Vagina (tissue), 2 donors: ENCODE data around the gene SZT2. TPM values are rescaled to one million over a fixed set of nuclear protein-coding genes. Genes with fewer than 3 reads are reported as not detected.

ENCODE experiments used
- DNase-seq, 2 donors: peaks; one replicate each; pipeline ENCODE4 v3.0.0-alpha.2; 2017; ENCODE audit errors: extremely low spot score in 2 of 2
- H3K27ac ChIP-seq: fragments of 200-600 bp; sonication (generic); one replicate; pipeline ENCODE4 v1.5.1; 2019
- H3K27me3 ChIP-seq: fragments of 200-600 bp; sonication (generic); one replicate; pipeline ENCODE4 v1.5.1; 2019
- H3K36me3 ChIP-seq, 2 donors: fragments of 200-600 bp; sonication (generic); one replicate each; pipeline ENCODE4 v1.5.1; 2017 to 2019
- H3K4me1 ChIP-seq: fragments of 200-600 bp; sonication (generic); one replicate; pipeline ENCODE4 v1.5.1; 2019
- H3K4me3 ChIP-seq, 2 donors: fragments of 200-600 bp; sonication (generic); 1 replicate in 1 of 2; 2 replicates in 1 of 2; pipeline ENCODE4 v1.5.1; 2016 to 2019
- H3K9me3 ChIP-seq: fragments of 200-600 bp; sonication (generic); one replicate; pipeline ENCODE4 v1.5.1; 2019
- POLR2A ChIP-seq, 2 donors: fragments of 450-650 bp; IDR thresholded peaks; one replicate each; pipeline ENCODE4 v1.6.1; 2017; ENCODE audit warnings: antibody characterized with exemption in 2 of 2, mild to moderate bottlenecking in 2 of 2, moderate library complexity in 2 of 2
- POLR2AphosphoS5 ChIP-seq, 2 donors: sonication (generic); formaldehyde crosslinking; IDR thresholded peaks; one replicate each; pipeline ENCODE4 v1.9.0; 2017; ENCODE audit warnings: antibody characterized with exemption in 2 of 2, mild to moderate bottlenecking in 2 of 2, low read depth in 1 of 2; ENCODE audit not compliant: insufficient read depth in 1 of 2
- intact Hi-C: fragments of 100-400 bp; cut with DNase I; formaldehyde crosslinking; loops from one replicate; pipeline ENCODE4 v1.15.1; 2023
- total RNA-seq: library from RNA; depleted of rRNA; stranded (reverse); fragments of >200 nt; gene quantifications from one replicate; pipeline ENCODE4 v1.2.3, GENCODE V29; 2016
- TF ChIP-seq, protein P1 (sequence below), 3 experiments: fragments of 450-650 bp in 2 of 3; fragments of 200-600 bp in 1 of 3; sonication (generic) in 1 of 3; IDR thresholded peaks; one replicate each; pipeline ENCODE4 v1.5.1; 2017 to 2019; ENCODE audit warnings: antibody characterized with exemption in 3 of 3, mild to moderate bottlenecking in 2 of 3, moderate library complexity in 2 of 3

Gene SZT2
- total RNA-seq, 1 donor from 2014 or later: 42.5 TPM

DNA sequence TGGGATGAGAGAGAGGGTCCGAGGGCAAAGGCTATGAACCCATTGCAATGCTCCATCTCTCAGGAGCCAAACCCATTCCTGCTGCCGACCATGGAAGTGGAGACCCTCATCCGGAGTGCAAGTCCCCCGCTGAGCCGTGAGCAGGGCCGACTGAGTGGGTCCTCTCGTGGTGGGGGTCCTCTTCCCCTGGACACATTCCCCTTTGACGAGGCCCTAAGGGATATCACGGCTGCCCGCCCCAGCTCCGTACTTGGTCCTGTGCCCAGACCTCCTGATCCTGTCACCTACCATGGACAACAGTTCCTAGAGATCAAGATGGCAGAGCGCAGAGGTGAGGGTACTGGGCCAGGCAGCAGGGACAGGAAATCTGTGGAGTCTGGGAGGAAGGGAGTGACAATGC is 53.1 kb downstream of the SZT2 start:
- Histone ChIP-seq H3K36me3 (peaks cover 4 to 73% of the 10 kb centered on the region in 2 donors), H3K4me3 (no peak overlapping the region), H3K27me3 (no peaks in the 10 kb centered on the region), H3K9me3 (no peaks in the 10 kb centered on the region), H3K4me1 (no peaks in the 10 kb centered on the region), H3K27ac (no peak overlapping the region)
- intact Hi-C loops: no loop called here
- DNase-seq: peak in 1 of 2 donors; percentile 77
- TF ChIP-seq POLR2A (IDR thresholded peaks at IDR 0.05) (no peak), POLR2AphosphoS5 (IDR thresholded peaks at IDR 0.05; ENCODE audit: insufficient read depth in 1 of 2, low read depth in 1 of 2) (no peak)
- TF ChIP-seq, protein P1, sequence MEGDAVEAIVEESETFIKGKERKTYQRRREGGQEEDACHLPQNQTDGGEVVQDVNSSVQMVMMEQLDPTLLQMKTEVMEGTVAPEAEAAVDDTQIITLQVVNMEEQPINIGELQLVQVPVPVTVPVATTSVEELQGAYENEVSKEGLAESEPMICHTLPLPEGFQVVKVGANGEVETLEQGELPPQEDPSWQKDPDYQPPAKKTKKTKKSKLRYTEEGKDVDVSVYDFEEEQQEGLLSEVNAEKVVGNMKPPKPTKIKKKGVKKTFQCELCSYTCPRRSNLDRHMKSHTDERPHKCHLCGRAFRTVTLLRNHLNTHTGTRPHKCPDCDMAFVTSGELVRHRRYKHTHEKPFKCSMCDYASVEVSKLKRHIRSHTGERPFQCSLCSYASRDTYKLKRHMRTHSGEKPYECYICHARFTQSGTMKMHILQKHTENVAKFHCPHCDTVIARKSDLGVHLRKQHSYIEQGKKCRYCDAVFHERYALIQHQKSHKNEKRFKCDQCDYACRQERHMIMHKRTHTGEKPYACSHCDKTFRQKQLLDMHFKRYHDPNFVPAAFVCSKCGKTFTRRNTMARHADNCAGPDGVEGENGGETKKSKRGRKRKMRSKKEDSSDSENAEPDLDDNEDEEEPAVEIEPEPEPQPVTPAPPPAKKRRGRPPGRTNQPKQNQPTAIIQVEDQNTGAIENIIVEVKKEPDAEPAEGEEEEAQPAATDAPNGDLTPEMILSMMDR (IDR thresholded peaks at IDR 0.05): no peak

DNA sequence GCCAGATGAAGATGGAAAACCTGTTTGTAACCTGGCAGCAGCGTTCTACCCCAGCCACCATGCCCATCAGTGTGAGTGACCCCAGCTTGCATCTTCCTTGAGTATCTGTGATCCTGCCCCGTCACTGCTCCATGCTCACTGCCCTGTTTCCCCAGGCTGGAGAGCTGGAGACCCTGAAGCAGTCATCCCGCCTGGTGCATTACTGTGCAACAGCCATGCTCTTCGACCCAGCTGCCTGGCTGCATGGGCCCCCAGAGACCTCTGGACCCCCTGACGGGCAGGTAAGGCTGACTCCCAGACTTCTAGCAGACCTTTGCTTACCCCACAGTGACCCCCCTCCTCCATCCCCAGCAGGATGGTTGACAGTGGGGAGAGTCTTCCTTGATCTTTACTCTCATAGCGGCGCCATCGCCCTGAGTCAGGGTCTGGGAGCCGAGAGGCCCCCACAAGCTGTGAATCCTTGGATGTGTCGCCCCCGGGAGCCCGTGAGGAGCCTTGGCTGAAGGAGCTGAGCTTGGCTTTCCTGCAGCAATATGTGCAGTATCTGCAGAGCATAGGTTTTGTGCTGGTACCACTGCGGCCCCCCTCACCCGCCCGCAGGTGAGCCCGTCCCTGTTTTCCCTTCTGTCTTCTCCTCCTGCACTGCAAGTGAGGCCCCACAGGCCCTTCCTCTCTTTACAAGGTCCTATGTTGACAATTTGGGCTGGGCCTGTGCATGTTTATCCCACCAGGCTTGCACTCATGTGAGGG is 53.7 kb downstream of the SZT2 start:
- DNase-seq: no peak
- intact Hi-C loops: no loop called here
- H3K36me3 ChIP-seq: peaks cover 4 to 79% of the 10 kb centered on the region in 2 donors
- no peaks in the 10 kb centered on the region for H3K4me1 ChIP-seq
- no peaks in the 10 kb centered on the region for H3K9me3 ChIP-seq
- H3K27ac ChIP-seq: no peak overlapping the region
- no peaks in the 10 kb centered on the region for H3K27me3 ChIP-seq
- TF ChIP-seq POLR2A (IDR thresholded peaks at IDR 0.05): no peak
- no peak for TF ChIP-seq POLR2AphosphoS5 (IDR thresholded peaks at IDR 0.05; ENCODE audit: insufficient read depth in 1 of 2, low read depth in 1 of 2)
- TF ChIP-seq, protein P1 (IDR thresholded peaks at IDR 0.05): no peak
- no peak overlapping the region for H3K4me3 ChIP-seq

DNA sequence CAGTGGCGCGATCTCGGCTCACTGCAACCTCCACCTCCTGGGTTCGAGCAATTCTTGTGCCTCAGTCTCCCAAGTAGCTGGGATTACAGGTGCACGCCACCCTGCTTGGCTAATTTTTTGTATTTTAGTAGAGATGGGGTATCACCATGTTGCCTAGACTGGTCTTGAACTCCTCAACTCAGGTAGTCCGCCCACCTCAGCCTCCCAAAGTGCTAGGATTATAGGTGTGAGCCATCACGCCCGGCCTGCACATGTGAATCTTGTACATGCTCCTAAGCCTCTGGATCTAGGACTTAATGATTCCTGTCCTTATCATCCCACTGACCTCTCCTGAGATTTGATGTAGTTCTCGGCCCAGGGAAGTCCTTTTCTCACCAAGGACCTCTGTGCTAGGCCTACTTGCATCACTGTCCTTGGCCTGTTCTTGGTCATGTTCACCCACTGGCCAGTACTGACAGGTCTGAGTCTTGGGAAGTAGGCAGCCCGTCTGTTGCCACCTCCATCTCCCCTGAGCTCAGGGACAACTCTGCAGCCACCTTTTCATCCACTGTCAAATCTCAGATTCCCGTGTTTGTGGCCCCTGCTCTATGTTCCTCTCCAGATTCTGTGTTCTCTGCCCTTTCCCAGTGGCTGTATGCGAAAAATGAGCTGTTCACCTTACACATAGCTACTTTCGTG is 54.6 kb downstream of the SZT2 start:
- intact Hi-C loops: no loop called here
- H3K36me3 ChIP-seq: peaks cover 4 to 79% of the 10 kb centered on the region in 2 donors
- DNase-seq: no peak
- no peak for TF ChIP-seq POLR2AphosphoS5 (IDR thresholded peaks at IDR 0.05; ENCODE audit: insufficient read depth in 1 of 2, low read depth in 1 of 2)
- TF ChIP-seq, protein P1 (IDR thresholded peaks at IDR 0.05): no peak
- TF ChIP-seq POLR2A (IDR thresholded peaks at IDR 0.05): no peak
- H3K9me3 ChIP-seq: no peaks in the 10 kb centered on the region
- H3K4me1 ChIP-seq: no peaks in the 10 kb centered on the region
- H3K4me3 ChIP-seq: no peak overlapping the region
- no peak overlapping the region for H3K27ac ChIP-seq
- no peaks in the 10 kb centered on the region for H3K27me3 ChIP-seq

DNA sequence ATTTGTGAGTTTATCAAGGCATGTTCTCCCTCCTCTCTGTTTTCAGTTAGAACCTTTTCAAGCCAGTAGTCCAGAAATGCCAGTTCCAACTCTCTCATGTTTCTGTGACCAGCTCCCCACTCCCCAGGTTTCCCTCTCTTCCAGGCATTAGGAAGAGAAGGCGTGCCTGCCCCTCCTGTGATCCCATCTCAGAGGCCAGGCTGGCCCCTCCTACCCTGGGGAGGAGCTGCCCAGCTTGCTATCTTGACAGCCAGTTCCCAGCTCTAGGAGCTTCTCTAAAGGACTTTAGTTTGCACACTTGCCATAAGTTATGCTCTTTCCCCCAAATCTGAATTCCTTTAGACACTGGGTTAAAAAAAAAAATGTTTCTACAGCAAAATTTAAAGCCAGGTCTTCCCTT is 55.1 kb downstream of the SZT2 start:
- Histone ChIP-seq H3K36me3 (peaks cover 4 to 79% of the 10 kb centered on the region in 2 donors), H3K27me3 (no peaks in the 10 kb centered on the region), H3K4me3 (no peak overlapping the region), H3K4me1 (no peaks in the 10 kb centered on the region), H3K27ac (no peak overlapping the region), H3K9me3 (no peaks in the 10 kb centered on the region)
- no peak for DNase-seq
- TF ChIP-seq POLR2AphosphoS5 (IDR thresholded peaks at IDR 0.05; ENCODE audit: insufficient read depth in 1 of 2, low read depth in 1 of 2): no peak
- TF ChIP-seq, protein P1 (IDR thresholded peaks at IDR 0.05): no peak
- no peak for TF ChIP-seq POLR2A (IDR thresholded peaks at IDR 0.05)
- intact Hi-C loops: no loop called here
